ENCODE results near the gene DNAJC16.

The DNAJC16 gene

DNA sequence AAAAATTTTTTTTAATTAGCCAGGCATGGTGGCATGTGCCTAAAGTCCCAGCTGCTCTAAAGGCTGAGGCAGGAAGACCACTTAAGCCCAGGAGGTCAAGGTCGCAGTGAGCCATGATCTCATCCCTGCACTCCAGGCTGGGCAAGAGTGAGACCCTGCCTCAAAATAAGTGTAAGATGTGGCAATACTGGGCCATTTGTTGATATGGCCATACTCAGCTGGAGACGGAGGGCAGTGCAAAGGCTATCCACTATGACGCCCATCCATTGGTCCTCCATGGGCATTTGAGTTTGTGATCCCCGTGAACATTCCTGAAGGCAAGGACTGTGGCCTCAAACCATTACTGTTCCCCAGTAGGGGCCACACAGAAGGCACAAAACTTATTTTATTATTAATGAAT, 4.1 kb upstream of the DNAJC16 start:
- no peak overlapping the region for H3K4me3 ChIP-seq (ENCODE audit: control insufficient read depth, low read depth, low read length)
- TF ChIP-seq, protein P1, sequence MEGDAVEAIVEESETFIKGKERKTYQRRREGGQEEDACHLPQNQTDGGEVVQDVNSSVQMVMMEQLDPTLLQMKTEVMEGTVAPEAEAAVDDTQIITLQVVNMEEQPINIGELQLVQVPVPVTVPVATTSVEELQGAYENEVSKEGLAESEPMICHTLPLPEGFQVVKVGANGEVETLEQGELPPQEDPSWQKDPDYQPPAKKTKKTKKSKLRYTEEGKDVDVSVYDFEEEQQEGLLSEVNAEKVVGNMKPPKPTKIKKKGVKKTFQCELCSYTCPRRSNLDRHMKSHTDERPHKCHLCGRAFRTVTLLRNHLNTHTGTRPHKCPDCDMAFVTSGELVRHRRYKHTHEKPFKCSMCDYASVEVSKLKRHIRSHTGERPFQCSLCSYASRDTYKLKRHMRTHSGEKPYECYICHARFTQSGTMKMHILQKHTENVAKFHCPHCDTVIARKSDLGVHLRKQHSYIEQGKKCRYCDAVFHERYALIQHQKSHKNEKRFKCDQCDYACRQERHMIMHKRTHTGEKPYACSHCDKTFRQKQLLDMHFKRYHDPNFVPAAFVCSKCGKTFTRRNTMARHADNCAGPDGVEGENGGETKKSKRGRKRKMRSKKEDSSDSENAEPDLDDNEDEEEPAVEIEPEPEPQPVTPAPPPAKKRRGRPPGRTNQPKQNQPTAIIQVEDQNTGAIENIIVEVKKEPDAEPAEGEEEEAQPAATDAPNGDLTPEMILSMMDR (conservative IDR thresholded peaks at IDR 0.05; ENCODE audit: control insufficient read depth, insufficient read depth, low read depth, low read length): no peak
- no peak for DNase-seq (ENCODE audit: low read depth)

DNA sequence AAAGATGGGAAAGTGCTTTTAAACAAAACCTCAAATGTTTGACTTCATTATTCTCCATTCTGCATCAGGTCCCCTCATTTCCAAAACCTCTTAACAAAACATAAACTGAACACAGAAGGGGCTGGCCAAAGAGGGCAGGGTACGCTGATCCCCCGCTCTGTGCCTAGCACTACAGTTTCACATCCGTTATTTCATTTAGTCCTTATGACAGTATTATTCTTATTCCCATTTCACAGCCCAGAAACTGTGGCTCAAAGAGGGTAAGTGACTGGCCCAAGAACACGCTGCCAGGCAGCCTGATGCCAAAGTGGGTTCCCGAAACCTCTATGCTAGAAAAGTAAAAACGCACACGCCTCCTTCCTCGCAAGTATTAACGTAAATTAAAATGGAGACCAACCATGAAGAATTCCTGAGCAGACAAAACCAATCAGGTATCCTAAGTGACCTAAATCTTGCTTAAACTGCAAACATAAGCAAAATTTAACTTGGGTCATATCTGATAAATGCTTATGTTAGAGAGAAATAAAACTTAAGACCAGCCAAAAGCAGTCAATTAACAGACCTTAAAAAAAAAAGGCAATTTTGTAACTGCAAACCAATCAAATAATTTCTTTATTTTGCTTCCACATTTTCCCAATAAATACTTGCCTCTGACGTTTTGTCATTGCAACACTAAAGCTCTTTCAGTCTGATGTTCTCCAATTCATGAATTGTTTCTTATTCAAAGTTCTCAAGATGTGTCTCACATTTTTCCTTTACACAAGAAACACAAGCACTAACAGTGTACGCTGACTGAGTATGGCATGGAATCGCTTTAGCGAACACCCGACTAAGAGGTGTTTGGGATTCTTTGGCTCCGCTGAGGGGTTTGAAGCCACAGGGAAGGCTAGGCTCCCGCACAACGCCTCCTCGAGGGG, 3.3 kb upstream of the DNAJC16 start:
- DNase-seq (ENCODE audit: low read depth): peak; percentile 46
- H3K4me3 ChIP-seq (ENCODE audit: control insufficient read depth, low read depth, low read length): peak overlapping the region; percentile 66
- TF ChIP-seq, protein P1 (conservative IDR thresholded peaks at IDR 0.05; ENCODE audit: control insufficient read depth, insufficient read depth, low read depth, low read length): no peak

DNA sequence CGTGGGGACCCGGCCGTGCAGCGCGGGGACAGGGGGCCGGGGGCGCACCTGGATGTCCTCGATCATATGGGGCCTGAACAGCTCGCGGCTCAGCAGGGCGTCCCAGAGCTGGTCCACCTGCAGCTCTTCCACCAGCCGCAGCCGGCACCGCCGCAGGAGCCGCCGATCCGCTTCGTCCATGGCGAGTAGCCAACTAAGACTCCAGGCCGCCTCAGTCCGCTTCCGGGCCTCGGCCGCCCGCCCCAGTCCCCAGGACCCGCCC, 2.7 kb upstream of the DNAJC16 start, which contains the start of gene CASP9:
Gene CASP9, minus strand, starts transcription at position 195 of the 262 bp plus-strand sequence. Its CDS starts 15 bp downstream, at position 180.
- H3K4me3 ChIP-seq (ENCODE audit: control insufficient read depth, low read depth, low read length): peak within 1 kb of the TSS; percentile 79
- TF ChIP-seq, protein P1 (conservative IDR thresholded peaks at IDR 0.05; ENCODE audit: control insufficient read depth, insufficient read depth, low read depth, low read length): no peak
- DNase-seq (ENCODE audit: low read depth): no peak

DNA sequence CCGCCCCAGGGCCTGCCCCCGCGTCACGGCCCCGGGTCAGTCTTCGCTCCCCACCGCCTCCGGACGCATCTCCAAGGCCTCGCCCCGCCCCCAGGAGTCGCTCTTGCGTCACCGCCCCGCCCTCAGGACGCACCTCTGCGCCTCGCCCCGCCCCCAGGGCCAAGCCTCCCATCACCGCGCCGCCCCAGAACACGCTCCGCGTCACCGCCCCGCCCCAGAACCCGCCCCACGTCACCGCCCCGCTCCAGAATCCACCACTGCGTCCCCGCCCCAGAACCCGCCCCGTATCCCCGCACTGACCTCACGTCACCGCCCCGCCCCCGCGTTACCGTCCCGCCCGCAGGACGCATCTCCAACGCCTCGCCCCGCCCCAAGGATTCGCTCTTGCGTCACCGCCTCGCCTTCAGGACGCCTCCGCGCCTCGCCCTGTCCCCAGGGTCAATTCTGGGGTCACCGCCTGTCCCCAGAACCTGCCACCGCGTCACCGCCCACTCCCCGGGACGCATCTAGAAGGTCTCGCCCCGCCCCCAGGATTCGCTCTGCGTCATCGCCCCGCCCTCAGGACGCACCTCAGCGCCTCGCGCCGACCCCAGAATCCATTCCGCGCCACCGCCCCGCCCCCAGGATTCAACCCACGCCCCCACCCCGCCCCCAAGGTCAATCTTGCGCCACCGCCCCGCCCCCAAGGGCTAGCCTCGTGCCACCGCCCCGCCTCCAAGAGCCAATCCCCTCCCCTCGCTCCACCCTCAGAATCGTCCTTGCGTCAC, 2.2 kb upstream of the DNAJC16 start:
- DNase-seq (ENCODE audit: low read depth): peak; percentile 98
- peak overlapping the region; percentile 70 for H3K4me3 ChIP-seq (ENCODE audit: control insufficient read depth, low read depth, low read length)
- TF ChIP-seq, protein P1 (conservative IDR thresholded peaks at IDR 0.05; ENCODE audit: control insufficient read depth, insufficient read depth, low read depth, low read length): no peak

DNA sequence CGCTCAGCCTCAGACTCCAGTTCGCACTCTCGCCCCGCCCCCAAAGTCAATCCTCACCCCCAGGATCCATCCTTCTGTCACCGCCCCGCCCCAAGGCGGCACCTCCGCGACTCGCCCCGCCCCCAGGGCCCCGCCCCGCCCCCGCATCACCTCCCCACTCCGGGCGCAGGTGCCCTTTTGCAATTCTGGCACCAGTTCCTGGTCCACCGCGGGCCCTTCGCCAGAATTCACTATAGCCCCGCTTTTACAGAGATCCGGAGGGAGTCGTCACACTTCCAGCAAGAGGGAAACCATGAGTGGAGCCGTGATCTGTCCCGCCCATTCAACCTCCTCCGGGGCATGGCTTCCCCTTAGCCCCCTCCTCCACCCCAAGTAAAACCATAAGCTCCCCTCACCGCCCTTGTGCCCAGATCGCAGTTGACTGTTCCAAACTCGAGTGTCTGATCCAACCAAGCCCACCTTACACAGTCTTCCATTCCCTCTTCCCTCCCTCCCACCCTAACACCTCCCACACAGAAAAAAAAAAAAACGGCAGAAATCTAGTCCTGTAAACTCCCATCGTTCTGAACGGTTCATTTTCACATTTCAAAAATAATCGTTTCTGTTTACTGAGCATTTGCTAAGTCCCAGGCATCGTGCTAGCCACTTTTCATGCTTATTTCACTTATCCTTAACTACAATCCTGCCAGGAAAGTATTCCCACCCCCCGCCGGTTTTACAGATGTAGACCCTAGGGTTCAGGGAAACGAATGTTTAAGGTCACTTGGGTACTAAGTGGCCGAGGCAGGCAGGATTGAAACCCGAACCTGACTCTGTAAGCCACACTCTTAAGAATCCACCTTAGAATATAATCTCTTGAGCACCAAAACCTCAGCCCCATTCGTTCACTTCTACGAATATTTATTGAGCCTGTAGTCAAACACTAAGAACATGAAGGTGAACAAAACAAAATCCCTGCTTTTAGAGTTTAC, 1.3 kb upstream of the DNAJC16 start:
- peak overlapping the region; percentile 79 for H3K4me3 ChIP-seq (ENCODE audit: control insufficient read depth, low read depth, low read length)
- TF ChIP-seq, protein P1 (conservative IDR thresholded peaks at IDR 0.05; ENCODE audit: control insufficient read depth, insufficient read depth, low read depth, low read length): no peak
- DNase-seq (ENCODE audit: low read depth): peak; percentile 3

DNA sequence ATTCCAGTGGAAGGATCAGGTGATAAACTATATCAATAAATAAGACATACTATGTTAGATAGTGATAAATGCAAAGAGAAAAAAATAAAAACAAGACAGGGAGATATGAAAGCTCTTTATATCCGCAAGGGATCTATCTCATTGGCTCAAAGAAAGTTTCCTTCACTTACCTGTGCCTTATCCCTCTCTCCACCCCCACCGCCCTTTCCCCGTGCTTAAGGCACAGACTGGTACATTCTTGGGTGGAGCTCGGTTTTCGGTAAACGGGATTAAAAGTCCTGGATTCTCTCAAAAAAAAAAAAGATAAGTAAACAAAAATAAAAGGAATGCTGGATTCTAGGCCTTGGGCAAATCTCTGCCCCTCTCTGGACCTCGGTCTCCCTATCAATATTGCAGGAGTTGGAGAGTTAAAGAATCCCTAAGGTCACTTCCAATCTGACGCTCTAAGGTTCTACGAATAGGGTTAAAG, 593 bp upstream of the DNAJC16 start:
- H3K4me3 ChIP-seq (ENCODE audit: control insufficient read depth, low read depth, low read length): peak overlapping the region; percentile 42
- TF ChIP-seq, protein P1 (conservative IDR thresholded peaks at IDR 0.05; ENCODE audit: control insufficient read depth, insufficient read depth, low read depth, low read length): no peak
- no peak for DNase-seq (ENCODE audit: low read depth)
